K562 (cell line): ENCODE measurements around the gene ERRFI1. TPM values are rescaled to one million over a fixed set of nuclear protein-coding genes. Genes with fewer than 3 reads are reported as not detected.

Experiments used
- BMI1 ChIP-seq: fragments of 150-350 bp; IDR thresholded peaks from 2 replicates; pipeline ENCODE4 v1.6.1; 2014; ENCODE audit warnings: low read length
- CBX2 ChIP-seq: fragments of 200-600 bp; sonication (generic); IDR thresholded peaks from one replicate; pipeline ENCODE4 v1.6.1; 2012; ENCODE audit warnings: mild to moderate bottlenecking, low read length, inconsistent platforms; ENCODE audit not compliant: insufficient read depth, poor library complexity, severe bottlenecking
- CEBPB ChIP-seq: fragments of 450-650 bp; IDR thresholded peaks from 2 replicates; pipeline ENCODE4 v1.6.1; 2016; ENCODE audit warnings: missing genetic modification characterization, missing compliant biosample characterization
- CHD4 ChIP-seq: fragments of 200-600 bp; sonication (generic); IDR thresholded peaks from 3 replicates; pipeline ENCODE4 v1.6.1; 2012; ENCODE audit warnings: low read depth, mild to moderate bottlenecking, mixed read lengths, low read length, inconsistent platforms; ENCODE audit not compliant: insufficient read depth, insufficient replicate concordance, poor library complexity, severe bottlenecking
- CREM ChIP-seq: IDR thresholded peaks from 2 replicates; pipeline ENCODE4 v1.6.1; 2014; ENCODE audit warnings: antibody characterized with exemption, low read depth
- MTA3 ChIP-seq: fragments of 450-650 bp; formaldehyde crosslinking; IDR thresholded peaks from 2 replicates; pipeline ENCODE4 v1.6.1; 2017; ENCODE audit warnings: mild to moderate bottlenecking, borderline replicate concordance
- U2AF1 ChIP-seq: fragments of 200-400 bp; formaldehyde crosslinking; optimal IDR thresholded peaks from 2 replicates; pipeline ENCODE3; 2017; ENCODE audit warnings: mild to moderate bottlenecking, low read depth, low read length, moderate library complexity
- polyA plus RNA-seq, 8 experiments: library from polyadenylated mRNA; depleted of rRNA in 4 of 8; stranded (reverse) in 5 of 8; unstranded in 3 of 8; fragments of >200 nt; fragmentation: Nextera tagmentation in 2 of 8; fragmentation: Illumina TruSeq in 1 of 8; extraction: Ambion mirVana in 2 of 8; extraction: Trizol in 1 of 8; gene quantifications; 2 replicates each; pipeline versions ENCODE4 v1.2.1 to v1.2.3, GENCODE V29; 2011 to 2014; ENCODE audit warnings: inconsistent platforms in 1 of 8, missing spikeins in 1 of 8
- total RNA-seq, 7 experiments: library from RNA; depleted of rRNA in 6 of 7; stranded (reverse); fragments of >200 nt in 6 of 7; fragmentation: Illumina TruSeq in 2 of 7; extraction: Trizol in 2 of 7; gene quantifications; 2 replicates each; pipeline versions ENCODE4 v1.2.1 to v1.2.3, GENCODE V29; 2011 to 2021; ENCODE audit warnings: low replicate concordance in 1 of 7
- TF ChIP-seq, protein P1 (sequence below): fragments of 250-450 bp; sonication (Bioruptor Pico); IDR thresholded peaks from 2 replicates; pipeline ENCODE4 v1.4.0; 2020

Gene ERRFI1
- total and polyA plus RNA-seq, 9 of the 15 experiments (the other 6 are each of a cell fraction or from before 2014, with no cell fraction given): 0.67 to 4.4 (median 1.1) TPM

DNA sequence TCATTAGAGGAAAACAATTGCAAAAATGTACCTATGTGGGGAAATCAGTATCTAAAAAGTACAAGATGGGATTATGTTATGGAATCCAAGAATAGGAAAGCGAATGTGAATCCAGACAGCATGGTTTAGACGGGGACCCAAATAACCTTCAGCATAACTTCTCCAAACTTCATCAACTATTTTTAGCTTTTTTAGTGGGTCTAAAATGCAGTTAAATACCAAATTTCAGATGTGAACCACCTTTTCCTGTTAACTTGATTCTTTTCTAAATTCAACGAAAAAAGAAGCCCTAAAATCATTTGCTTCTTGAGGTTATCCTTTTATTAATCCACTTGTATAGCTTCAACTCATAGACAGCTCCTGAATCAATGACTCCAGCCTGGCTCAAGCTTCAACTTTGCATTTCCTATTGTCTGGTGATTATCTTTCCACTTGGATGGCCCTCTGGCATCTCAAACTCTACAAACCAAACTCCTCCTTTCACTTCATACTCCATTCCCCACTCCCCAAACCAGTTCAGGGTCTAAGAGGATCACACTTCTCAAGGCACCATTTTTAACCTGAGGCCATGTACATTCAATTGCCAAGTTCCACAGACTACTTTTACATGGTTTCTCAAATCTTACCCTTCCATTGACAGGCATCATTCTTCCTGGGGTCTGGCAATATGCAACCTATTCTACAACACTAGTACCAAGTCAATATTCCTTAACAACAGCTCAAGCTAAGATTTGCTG, 7.4 kb downstream of the ERRFI1 start (continued):
- TF ChIP-seq CBX2 (peak; percentile 88), CHD4 (no peak), BMI1 (peak; percentile 50; the same call in 1 of the 2 replicates), CEBPB (tag) (no peak), U2AF1 (no peak), MTA3 (no peak), CREM (no peak)
- TF ChIP-seq, protein P1, sequence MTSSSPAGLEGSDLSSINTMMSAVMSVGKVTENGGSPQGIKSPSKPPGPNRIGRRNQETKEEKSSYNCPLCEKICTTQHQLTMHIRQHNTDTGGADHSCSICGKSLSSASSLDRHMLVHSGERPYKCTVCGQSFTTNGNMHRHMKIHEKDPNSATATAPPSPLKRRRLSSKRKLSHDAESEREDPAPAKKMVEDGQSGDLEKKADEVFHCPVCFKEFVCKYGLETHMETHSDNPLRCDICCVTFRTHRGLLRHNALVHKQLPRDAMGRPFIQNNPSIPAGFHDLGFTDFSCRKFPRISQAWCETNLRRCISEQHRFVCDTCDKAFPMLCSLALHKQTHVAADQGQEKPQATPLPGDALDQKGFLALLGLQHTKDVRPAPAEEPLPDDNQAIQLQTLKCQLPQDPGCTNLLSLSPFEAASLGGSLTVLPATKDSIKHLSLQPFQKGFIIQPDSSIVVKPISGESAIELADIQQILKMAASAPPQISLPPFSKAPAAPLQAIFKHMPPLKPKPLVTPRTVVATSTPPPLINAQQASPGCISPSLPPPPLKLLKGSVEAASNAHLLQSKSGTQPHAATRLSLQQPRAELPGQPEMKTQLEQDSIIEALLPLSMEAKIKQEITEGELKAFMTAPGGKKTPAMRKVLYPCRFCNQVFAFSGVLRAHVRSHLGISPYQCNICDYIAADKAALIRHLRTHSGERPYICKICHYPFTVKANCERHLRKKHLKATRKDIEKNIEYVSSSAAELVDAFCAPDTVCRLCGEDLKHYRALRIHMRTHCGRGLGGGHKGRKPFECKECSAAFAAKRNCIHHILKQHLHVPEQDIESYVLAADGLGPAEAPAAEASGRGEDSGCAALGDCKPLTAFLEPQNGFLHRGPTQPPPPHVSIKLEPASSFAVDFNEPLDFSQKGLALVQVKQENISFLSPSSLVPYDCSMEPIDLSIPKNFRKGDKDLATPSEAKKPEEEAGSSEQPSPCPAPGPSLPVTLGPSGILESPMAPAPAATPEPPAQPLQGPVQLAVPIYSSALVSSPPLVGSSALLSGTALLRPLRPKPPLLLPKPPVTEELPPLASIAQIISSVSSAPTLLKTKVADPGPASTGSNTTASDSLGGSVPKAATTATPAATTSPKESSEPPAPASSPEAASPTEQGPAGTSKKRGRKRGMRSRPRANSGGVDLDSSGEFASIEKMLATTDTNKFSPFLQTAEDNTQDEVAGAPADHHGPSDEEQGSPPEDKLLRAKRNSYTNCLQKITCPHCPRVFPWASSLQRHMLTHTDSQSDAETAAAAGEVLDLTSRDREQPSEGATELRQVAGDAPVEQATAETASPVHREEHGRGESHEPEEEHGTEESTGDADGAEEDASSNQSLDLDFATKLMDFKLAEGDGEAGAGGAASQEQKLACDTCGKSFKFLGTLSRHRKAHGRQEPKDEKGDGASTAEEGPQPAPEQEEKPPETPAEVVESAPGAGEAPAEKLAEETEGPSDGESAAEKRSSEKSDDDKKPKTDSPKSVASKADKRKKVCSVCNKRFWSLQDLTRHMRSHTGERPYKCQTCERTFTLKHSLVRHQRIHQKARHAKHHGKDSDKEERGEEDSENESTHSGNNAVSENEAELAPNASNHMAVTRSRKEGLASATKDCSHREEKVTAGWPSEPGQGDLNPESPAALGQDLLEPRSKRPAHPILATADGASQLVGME: no peak
- TF ChIP-seq, all 486 proteins: peak for 3
